Thyroid gland (tissue), 4 donors: Measurements from ENCODE around the gene CHST8.

ENCODE experiments used
- POLR2A ChIP-seq, 2 donors: fragments of 450-650 bp; IDR thresholded peaks; one replicate each; pipeline ENCODE4 v1.6.1; 2017; ENCODE audit warnings: antibody characterized with exemption in 2 of 2, mild to moderate bottlenecking in 2 of 2, moderate library complexity in 1 of 2
- TF ChIP-seq, protein P1 (sequence below), 6 experiments: fragments of 200-600 bp in 3 of 6; fragments of 450-650 bp in 3 of 6; sonication (generic) in 3 of 6; IDR thresholded peaks; one replicate each; pipeline ENCODE4 v1.5.1; 2016 to 2019; ENCODE audit warnings: antibody characterized with exemption in 6 of 6, mild to moderate bottlenecking in 2 of 6, inconsistent platforms in 1 of 6, moderate library complexity in 1 of 6

DNA sequence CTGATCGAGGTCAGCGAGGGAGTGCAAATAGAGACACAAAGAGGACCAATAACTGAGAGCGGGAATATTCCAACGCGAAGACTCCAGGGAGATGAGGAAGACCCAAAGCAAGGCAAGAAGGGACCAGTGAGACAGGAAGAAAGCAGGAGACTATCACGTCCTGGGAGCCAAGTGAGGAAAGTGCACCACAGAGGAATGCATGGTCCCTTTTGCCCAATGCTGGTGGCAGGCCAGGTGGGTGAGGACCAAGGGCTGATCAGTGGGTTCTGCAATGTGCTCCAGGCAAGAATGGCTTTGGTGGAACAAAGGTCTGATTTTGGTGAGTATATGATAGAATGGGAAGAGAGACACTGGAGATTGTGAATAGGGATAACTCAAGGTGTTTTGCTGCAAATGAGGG, 25.4 kb downstream of the CHST8 start:
- no peak for TF ChIP-seq POLR2A (IDR thresholded peaks at IDR 0.05)
- TF ChIP-seq, protein P1, sequence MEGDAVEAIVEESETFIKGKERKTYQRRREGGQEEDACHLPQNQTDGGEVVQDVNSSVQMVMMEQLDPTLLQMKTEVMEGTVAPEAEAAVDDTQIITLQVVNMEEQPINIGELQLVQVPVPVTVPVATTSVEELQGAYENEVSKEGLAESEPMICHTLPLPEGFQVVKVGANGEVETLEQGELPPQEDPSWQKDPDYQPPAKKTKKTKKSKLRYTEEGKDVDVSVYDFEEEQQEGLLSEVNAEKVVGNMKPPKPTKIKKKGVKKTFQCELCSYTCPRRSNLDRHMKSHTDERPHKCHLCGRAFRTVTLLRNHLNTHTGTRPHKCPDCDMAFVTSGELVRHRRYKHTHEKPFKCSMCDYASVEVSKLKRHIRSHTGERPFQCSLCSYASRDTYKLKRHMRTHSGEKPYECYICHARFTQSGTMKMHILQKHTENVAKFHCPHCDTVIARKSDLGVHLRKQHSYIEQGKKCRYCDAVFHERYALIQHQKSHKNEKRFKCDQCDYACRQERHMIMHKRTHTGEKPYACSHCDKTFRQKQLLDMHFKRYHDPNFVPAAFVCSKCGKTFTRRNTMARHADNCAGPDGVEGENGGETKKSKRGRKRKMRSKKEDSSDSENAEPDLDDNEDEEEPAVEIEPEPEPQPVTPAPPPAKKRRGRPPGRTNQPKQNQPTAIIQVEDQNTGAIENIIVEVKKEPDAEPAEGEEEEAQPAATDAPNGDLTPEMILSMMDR (IDR thresholded peaks at IDR 0.05): no peak
